GM23338 (cell line): ENCODE measurements around the gene PDK3.

ENCODE experiments used
- CTCF ChIP-seq, 2 experiments: fragments of 200-600 bp in 1 of 2; sonication (generic) in 1 of 2; conservative IDR thresholded peaks; 2 replicates each; pipeline versions ENCODE4 v1.5.1 to v1.6.1; 2016 to 2017; ENCODE audit warnings: antibody characterized with exemption in 2 of 2, low read depth in 2 of 2, mild to moderate bottlenecking in 2 of 2, moderate library complexity in 1 of 2
- JUNB ChIP-seq: IDR thresholded peaks from one replicate; pipeline ENCODE4 v1.6.1; 2016; ENCODE audit warnings: antibody characterized with exemption; ENCODE audit not compliant: unreplicated experiment
- POLR2AphosphoS5 ChIP-seq: IDR thresholded peaks from 2 replicates; pipeline ENCODE4 v1.6.1; 2016; ENCODE audit warnings: antibody characterized with exemption, low read depth
- REST ChIP-seq: IDR thresholded peaks from one replicate; pipeline ENCODE4 v1.6.1; 2018; ENCODE audit warnings: antibody characterized with exemption; ENCODE audit not compliant: unreplicated experiment

GRCh38 chrX:24475480-24475879 lies 10.4 kb downstream of the PDK3 start:
- TF ChIP-seq CTCF (conservative IDR thresholded peaks at IDR 0.05; ENCODE audit: low read depth in 2 of 2) (no peak), REST (no peak), JUNB (no peak), POLR2AphosphoS5 (no peak)
